Activated naive CD8-positive, alpha-beta T cell (primary cell): Measurements from ENCODE around the gene RHEBL1.

ENCODE experiments used
- H3K27ac Mint-ChIP-seq: one replicate; pipeline ENCODE4 v1.8.0; 2021; ENCODE audit warnings: mixed read lengths
- H3K27me3 Mint-ChIP-seq: one replicate; pipeline ENCODE4 v1.8.0; 2021; ENCODE audit warnings: mixed read lengths
- H3K36me3 Mint-ChIP-seq: one replicate; pipeline ENCODE4 v1.8.0; 2021; ENCODE audit warnings: mixed read lengths
- H3K4me1 Mint-ChIP-seq: one replicate; pipeline ENCODE4 v1.8.0; 2021; ENCODE audit warnings: low read depth, mixed read lengths
- H3K4me3 Mint-ChIP-seq: one replicate; pipeline ENCODE4 v1.8.0; 2021; ENCODE audit warnings: mild to moderate bottlenecking, mixed read lengths
- H3K9me3 Mint-ChIP-seq: one replicate; pipeline ENCODE4 v1.8.0; 2021; ENCODE audit warnings: low read depth, mixed read lengths

Gene RHEBL1

DNA sequence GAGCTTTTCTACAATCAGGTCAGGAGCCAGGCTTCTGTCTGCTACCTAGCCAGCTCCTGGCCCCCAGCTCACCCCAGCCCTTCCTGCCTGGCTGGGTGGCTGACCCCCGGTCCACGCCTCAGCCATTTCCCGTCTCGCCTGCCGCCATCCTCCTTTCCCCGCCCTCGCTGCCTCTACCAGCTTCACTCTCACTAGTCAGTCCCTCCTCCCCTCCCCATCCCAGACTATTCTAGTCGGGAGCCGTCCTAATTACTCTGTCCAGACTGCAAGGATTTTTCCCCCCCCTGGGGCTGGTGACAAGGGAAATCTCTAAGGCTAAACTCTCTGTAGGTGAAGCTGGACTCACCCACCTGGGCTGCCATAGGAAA, 24.0 kb upstream of the RHEBL1 start:
- H3K36me3 Mint-ChIP-seq: peaks cover 3% of the 10 kb centered on the region
- H3K27ac Mint-ChIP-seq: no peak overlapping the region
- peaks cover 40% of the 10 kb centered on the region for H3K4me1 Mint-ChIP-seq
- peak overlapping the region; percentile 47 for H3K4me3 Mint-ChIP-seq
- H3K9me3 Mint-ChIP-seq: no peaks in the 10 kb centered on the region
- peaks cover 23% of the 10 kb centered on the region for H3K27me3 Mint-ChIP-seq

DNA sequence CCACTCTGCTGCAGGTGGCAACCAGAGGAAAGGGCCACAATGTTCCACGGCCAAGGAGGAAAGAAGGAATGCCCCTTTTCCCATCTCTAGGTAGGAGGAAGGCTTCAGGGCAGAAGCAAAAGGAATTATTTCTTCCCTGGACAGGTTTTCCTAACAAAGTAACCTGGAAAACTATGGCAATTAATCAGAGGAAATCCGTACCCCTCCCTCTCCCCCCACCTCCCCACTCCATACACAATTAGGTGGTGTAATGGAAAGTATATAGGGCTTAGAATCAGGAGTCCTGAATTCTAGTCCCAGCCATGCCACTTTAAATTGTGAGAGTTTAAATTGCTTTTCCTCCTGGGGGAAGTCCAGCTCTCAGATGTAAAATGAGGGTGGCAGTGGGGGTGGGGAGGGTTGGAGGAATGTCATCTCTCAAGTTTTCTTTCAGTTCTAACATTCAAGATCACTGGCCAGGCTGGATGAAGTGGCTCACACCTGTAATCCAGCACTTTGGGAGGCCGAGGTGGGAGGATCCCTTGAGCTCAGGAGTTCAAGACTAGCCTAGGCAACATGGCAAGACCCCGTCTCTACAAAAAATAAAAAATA, 23.1 kb upstream of the RHEBL1 start:
- H3K4me1 Mint-ChIP-seq: peaks cover 48% of the 10 kb centered on the region
- no peaks in the 10 kb centered on the region for H3K9me3 Mint-ChIP-seq
- peaks cover 3% of the 10 kb centered on the region for H3K36me3 Mint-ChIP-seq
- no peak overlapping the region for H3K4me3 Mint-ChIP-seq
- no peak overlapping the region for H3K27ac Mint-ChIP-seq
- H3K27me3 Mint-ChIP-seq: peaks cover 25% of the 10 kb centered on the region

DNA sequence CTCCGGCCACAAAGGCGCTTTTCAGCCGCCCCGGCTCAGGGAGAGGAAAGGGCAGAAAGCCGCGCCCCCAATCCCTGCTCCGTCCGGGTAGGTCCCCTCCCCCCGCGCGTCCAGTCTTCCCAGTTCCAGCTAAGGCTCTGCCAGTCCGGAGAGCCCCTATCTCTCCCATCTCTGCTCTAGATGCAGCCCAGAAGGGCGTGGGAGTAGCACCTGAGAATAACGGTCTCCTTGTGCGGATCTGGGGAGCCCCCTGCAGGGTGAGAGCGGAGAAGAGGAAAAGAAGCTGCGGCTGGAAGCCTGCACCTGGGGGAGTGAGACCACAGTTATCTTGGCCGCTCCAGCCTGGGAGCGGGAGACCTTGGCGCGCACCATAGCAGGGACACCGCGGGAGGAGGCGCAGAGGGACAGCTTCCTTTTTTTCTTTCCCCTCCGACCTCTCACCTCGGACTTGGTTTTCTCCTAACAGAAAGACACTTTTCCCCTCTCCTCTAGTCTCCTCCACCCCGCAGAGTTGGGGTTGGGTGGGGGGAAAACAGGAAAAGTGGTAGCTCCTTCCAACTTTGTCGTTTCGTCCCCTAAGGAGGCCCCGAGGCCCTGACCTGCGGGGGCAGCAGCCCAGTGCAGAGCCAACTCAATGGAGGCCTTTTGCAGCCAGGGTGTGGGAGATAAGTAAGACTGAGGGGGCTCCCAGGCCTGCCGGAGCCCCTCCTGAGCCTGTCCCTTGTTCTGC, 22.5 kb upstream of the RHEBL1 start:
- Mint-ChIP-seq H3K4me1 (peaks cover 53% of the 10 kb centered on the region), H3K27me3 (peaks cover 25% of the 10 kb centered on the region), H3K4me3 (peak overlapping the region; percentile 35), H3K9me3 (no peaks in the 10 kb centered on the region), H3K27ac (no peak overlapping the region), H3K36me3 (peaks cover 3% of the 10 kb centered on the region)

DNA sequence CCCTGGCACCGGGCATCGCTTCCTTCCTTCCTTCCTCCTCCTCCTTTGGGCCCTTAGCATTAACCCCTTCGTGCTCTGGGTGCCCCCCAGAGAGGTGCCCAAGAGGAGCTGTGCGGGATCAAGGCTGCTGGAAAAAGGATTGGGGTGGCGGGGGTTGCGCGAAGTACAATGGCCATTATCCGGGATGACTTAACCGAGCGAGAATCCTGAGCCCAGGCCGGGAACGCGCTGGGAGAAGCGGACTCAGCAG, 22.0 kb upstream of the RHEBL1 start:
- Mint-ChIP-seq H3K4me3 (no peak overlapping the region), H3K27me3 (peaks cover 25% of the 10 kb centered on the region), H3K9me3 (no peaks in the 10 kb centered on the region), H3K36me3 (peaks cover 3% of the 10 kb centered on the region), H3K4me1 (peaks cover 54% of the 10 kb centered on the region), H3K27ac (no peak overlapping the region)

DNA sequence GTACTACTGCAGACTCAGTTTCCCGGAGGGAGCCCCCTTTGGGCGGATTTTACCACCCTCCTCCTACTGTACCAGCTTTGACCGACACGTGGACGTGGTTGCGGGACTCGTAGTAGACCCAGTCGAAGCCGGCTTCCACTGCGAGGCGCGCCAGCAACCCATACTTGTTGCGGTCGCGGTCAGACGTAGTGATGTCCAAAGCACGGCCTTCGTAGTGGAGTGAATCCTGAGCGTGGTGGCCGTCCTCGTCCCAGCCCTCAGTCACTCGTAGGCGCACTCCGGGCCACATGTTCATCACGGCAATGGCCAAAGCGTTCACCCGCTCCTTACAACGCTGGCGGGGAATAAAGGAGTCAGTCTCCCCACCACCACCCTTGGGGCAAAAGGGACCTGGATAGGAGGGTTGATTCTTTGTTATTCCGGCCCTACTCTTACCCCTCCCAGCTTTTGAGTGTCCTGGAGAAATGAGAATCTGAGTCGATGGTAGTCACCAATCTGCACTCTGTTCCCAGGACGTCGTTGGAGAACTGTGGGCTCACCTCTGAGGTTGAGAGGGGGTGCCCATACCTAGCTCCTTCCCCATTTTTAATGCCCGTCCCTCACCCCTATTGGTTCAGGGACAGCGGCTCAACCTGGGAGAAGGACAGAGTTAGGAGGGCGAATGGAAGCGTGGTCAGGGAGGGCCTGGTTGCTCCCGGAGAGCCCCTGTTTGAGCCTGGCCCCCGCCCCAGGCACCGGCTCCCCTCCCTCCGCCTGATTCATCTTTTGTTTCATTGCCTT, 21.5 kb upstream of the RHEBL1 start:
- Mint-ChIP-seq H3K4me3 (peak overlapping the region; percentile 60), H3K27ac (no peak overlapping the region), H3K4me1 (peaks cover 54% of the 10 kb centered on the region), H3K36me3 (peaks cover 3% of the 10 kb centered on the region), H3K27me3 (peaks cover 25% of the 10 kb centered on the region), H3K9me3 (no peaks in the 10 kb centered on the region)

DNA sequence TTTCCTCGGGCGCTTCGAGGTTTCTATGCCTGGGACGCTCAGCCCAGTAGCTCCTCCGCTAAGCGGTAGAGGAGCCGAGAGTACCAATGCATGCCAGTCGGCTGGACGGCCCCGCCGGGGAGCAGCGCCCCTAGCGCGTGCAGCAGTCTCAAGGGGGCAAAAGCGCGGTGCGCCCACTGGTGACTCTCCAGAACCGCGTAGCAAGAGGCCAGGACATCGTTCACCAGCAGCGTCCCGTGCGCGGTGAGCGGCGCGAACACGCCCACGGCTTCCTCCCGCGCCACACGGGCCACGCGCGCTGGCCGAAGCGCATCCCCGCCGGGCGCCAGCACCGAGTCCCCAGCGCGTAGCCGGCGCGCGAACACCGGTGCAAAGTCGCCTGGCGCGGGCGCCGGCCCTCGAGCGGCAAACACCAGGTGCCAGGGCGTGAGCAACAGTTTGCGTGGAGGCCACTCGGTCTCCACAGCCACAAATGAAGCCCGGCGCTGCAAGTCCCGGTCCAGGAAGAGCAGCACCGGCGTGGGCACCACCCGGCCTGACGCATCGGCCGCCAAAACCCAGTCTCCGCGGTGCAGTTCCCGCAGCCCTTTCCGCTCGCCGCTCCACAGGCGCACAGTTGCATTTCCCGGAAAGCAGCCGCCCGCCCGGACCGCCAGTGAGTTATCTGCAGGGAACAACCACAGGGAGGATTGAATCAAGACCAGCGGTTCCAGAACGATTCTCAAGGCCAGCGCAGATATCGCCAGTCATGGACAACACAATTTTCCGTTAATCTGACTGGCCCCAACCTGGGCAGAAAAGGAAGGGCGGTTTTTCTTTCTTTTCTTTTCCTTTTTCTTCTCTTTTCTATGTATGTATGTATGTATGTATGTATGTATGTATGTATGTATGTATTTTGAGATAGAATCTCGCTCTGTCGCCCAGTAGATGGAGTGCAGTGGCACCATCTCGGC, 20.3 kb upstream of the RHEBL1 start:
- Mint-ChIP-seq H3K4me3 (peak overlapping the region; percentile 82), H3K27me3 (peaks cover 23% of the 10 kb centered on the region), H3K36me3 (no peaks in the 10 kb centered on the region), H3K4me1 (peaks cover 50% of the 10 kb centered on the region), H3K27ac (no peak overlapping the region), H3K9me3 (no peaks in the 10 kb centered on the region)

DNA sequence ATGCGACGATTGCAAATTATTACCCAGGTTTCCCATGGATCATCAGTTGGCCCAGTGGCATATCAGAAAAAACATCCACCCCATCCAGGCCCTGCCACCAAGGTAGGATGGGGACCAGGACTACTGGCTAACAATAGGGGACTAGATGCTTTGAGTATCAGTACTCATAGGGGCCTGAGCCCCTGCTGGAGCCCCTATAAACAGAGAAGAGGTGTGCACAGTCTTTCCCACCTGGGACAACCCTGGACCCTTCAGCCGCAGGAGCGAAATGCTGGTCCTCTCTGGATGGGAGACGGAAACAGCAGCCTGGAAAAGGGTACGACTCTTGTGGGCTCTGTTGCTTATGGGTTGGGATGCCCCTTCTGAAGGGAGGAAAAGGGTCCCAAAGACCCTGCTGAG, 19.2 kb upstream of the RHEBL1 start:
- peaks cover 44% of the 10 kb centered on the region for H3K4me1 Mint-ChIP-seq
- H3K4me3 Mint-ChIP-seq: no peak overlapping the region
- H3K27ac Mint-ChIP-seq: no peak overlapping the region
- H3K36me3 Mint-ChIP-seq: no peaks in the 10 kb centered on the region
- H3K9me3 Mint-ChIP-seq: no peaks in the 10 kb centered on the region
- H3K27me3 Mint-ChIP-seq: peaks cover 20% of the 10 kb centered on the region

DNA sequence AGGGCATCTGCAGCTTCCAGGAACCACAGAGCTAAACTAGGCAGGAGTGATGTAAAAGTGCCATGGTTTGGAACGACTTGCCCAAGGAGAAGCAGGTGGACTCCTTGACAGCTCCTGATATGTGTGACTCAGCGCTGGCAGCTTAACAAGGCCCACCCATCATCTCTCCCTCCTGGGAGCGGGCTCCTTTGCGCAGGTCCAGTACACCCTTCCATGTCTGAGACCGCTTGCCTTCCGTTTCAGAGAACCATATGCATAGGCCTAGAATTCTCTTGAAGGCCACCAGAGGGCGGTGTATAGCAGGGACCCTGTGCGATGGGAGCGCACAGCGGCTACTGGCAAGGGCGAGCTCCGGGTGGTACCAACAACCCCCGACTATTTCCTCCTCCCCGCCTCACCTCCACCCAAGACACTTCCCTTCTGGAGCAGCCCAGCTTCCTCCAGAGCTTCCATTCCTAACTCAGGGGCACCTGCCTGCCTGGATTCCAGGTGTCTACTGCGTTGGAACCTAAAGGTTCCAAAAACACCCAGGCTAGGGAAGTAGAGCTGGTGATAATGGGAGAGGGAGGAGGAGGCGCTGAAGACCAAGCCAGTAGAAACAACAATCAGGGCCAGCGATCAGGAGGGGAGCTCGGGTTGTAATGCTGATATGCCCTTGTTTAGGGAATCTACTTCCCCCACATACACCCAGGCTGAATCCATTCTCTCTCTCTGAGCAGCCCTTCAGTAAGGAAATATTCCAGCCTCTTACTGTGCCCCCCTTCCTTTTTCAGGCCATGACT, 18.6 kb upstream of the RHEBL1 start:
- no peak overlapping the region for H3K27ac Mint-ChIP-seq
- peaks cover 14% of the 10 kb centered on the region for H3K27me3 Mint-ChIP-seq
- peaks cover 38% of the 10 kb centered on the region for H3K4me1 Mint-ChIP-seq
- no peaks in the 10 kb centered on the region for H3K36me3 Mint-ChIP-seq
- peak overlapping the region; percentile 22 for H3K4me3 Mint-ChIP-seq
- no peaks in the 10 kb centered on the region for H3K9me3 Mint-ChIP-seq

DNA sequence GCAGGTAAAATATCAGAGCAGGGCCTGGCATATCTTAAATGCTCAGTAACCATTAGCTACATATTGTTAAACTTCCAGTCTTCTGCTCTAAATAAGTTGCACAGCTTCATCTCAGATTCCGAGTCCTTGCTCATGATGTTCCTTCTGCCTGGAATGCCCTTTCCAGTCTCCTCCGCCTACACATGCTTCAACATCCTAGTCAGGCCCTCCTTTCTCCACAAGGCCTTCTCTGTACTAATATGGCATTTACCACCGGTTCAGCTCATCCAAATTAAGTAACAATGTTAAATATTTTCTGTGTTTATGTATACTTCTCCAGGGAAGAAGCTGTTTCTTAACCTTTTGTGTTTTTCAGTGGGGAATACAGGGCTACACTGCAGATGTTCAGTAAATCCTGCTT, 16.3 kb upstream of the RHEBL1 start:
- Mint-ChIP-seq H3K27me3 (peaks cover 12% of the 10 kb centered on the region), H3K36me3 (no peaks in the 10 kb centered on the region), H3K4me1 (peaks cover 28% of the 10 kb centered on the region), H3K27ac (no peak overlapping the region), H3K4me3 (no peak overlapping the region), H3K9me3 (no peaks in the 10 kb centered on the region)

DNA sequence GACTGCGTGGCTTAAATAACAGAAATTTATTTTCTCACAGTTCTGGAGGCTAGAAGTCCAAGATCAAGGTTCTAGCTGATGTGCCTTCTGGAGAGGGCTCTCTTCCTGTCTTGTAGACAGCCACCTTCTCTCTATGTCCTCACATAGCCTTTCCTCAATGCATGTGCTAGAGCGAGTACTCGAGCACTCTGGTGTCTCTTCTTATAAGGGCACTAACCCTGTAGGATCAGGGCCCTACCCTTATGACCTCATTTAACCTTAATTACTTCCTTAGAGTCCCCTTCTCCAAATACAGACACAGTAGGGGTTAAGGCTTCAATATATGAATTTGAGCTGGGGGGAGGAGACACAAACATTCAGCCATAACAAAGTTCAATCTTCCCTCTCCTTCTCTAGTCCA, 14.7 kb upstream of the RHEBL1 start:
- Mint-ChIP-seq H3K27me3 (peaks cover 3% of the 10 kb centered on the region), H3K9me3 (no peaks in the 10 kb centered on the region), H3K4me3 (no peak overlapping the region), H3K27ac (no peak overlapping the region), H3K36me3 (no peaks in the 10 kb centered on the region), H3K4me1 (peaks cover 17% of the 10 kb centered on the region)

DNA sequence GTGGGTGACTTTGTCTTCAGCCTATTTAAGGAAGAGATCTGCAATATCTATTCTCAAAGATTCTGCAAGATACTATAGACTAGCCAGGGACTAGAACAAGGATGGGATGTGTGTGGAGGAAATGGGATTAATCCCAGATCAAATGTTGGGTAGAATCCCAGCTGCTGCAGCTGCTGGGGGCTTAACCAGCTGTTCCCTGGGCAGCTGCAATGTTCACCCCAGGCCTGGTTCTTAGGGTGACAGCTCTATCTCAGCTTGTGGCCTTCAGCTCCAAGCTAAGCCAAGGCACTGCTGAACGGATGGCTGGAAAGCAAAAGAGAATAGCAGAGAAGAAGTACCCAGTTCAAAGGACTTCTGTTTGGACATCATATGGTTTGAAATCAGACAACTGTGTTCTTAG, 10.0 kb upstream of the RHEBL1 start:
- Mint-ChIP-seq H3K4me3 (no peak overlapping the region), H3K4me1 (no peaks in the 10 kb centered on the region), H3K36me3 (no peaks in the 10 kb centered on the region), H3K27ac (no peak overlapping the region), H3K9me3 (no peaks in the 10 kb centered on the region), H3K27me3 (no peaks in the 10 kb centered on the region)

DNA sequence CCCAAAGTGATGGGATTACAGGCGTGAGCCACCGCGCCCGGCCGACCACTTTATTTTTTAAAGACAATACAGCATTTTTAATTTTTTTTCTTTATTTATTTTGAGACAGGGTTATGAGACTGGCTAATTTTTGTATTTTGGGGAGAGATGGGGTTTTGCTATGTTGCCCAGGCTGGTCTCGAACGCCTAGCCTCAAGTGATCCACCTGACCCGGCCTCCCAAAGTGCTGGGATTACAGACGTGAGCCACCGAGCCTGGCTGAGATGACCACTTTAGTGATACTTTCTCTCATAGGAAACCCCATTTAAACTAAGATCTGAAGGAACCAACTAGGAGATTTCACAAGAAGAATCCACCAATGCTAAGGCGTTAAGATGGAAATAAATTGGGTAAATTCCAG, 1.2 kb upstream of the RHEBL1 start:
- Mint-ChIP-seq H3K4me3 (peak overlapping the region; percentile 51), H3K27me3 (no peaks in the 10 kb centered on the region), H3K27ac (no peak overlapping the region), H3K36me3 (no peaks in the 10 kb centered on the region), H3K9me3 (no peaks in the 10 kb centered on the region), H3K4me1 (peaks cover 16% of the 10 kb centered on the region)

DNA sequence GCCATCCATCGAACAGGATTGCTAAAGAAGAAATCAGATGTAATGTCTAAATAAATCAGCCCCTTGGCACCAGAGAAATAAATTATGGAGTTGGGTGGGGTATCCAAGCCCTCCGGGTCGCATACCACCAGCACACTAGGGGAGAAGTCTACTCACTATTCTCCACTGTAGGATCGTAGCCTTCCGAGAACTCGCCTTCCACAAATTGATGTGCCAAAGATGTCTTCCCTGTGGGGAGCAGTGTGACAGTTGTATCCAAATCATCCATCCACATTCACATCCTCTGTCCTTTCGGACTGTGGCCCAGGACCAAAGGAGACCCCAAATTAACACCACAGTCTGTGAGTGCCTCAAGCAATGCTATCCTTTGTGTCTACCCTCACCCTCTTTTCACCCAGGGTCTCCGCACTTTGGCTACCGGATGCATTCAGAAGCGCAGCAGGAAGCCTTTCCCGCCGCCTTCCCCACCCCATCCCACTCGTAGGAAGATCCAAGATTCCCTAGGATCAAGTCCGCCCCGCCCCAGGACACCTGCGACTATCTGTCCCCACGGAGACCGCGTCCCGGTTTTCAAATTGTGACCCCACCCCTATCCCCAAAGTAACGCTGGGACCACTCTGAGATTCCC, 786 bp downstream of the RHEBL1 start:
- Mint-ChIP-seq H3K27me3 (no peaks in the 10 kb centered on the region), H3K27ac (peak overlapping the region; percentile 86), H3K4me1 (peaks cover 18% of the 10 kb centered on the region), H3K4me3 (peak overlapping the region; percentile 92), H3K36me3 (peaks cover 1% of the 10 kb centered on the region), H3K9me3 (no peaks in the 10 kb centered on the region)

DNA sequence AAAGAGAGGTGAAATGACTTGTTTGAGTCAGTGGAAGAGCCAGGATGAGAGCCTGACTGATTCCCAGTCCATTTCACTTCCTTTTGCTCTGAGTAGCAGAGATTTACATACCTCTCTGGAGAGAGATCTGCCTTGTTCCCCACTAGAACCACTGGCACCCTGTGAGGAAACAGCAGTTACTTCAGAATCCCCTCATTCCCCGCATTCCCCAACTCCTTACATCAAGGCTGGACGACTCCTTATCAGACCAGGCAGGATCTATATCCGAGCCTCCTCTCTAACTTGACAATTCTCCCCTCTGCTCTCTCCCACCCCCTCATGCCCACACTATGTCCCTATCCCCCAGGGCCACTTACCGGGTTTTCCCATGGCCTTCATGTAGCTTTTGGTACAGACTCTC, 3.7 kb downstream of the RHEBL1 start:
- no peak overlapping the region for H3K4me3 Mint-ChIP-seq
- H3K27ac Mint-ChIP-seq: no peak overlapping the region
- H3K27me3 Mint-ChIP-seq: no peaks in the 10 kb centered on the region
- H3K36me3 Mint-ChIP-seq: peaks cover 2% of the 10 kb centered on the region
- H3K9me3 Mint-ChIP-seq: no peaks in the 10 kb centered on the region
- H3K4me1 Mint-ChIP-seq: peaks cover 28% of the 10 kb centered on the region
